BE2C (cell line): ENCODE measurements around the gene CSNK1D.

ENCODE experiments used
- DNase-seq: peaks from one replicate; pipeline ENCODE4 v3.0.0-alpha.2; 2020
- H3K27me3 ChIP-seq: fragments of 250-450 bp; sonication (Bioruptor Pico); 2 replicates; pipeline ENCODE4 v1.5.1; 2020; ENCODE audit warnings: mild to moderate bottlenecking
- H3K36me3 ChIP-seq: fragments of 250-450 bp; sonication (Bioruptor Pico); 2 replicates; pipeline ENCODE4 v1.5.1; 2020; ENCODE audit warnings: mild to moderate bottlenecking
- H3K4me1 ChIP-seq: fragments of 250-450 bp; sonication (Bioruptor Pico); 2 replicates; pipeline ENCODE4 v1.5.1; 2020
- H3K4me3 ChIP-seq: 2 replicates; pipeline ENCODE4 v1.5.1; 2011; ENCODE audit warnings: low read depth, low read length
- H3K9me3 ChIP-seq: fragments of 250-450 bp; sonication (Bioruptor Pico); 2 replicates; pipeline ENCODE4 v1.5.1; 2020
- CTCF ChIP-seq: IDR thresholded peaks from 2 replicates; pipeline ENCODE4 v1.5.1; 2012; ENCODE audit warnings: mild to moderate bottlenecking, low read depth, low read length

The CSNK1D gene

GRCh38 chr17:82296511-82297279 lies 23.2 kb upstream of the CSNK1D start:
- Histone ChIP-seq H3K27me3 (no peaks in the 10 kb centered on the region), H3K4me3 (peak overlapping the region; percentile 67), H3K9me3 (no peaks in the 10 kb centered on the region), H3K36me3 (no peaks in the 10 kb centered on the region), H3K4me1 (peaks cover 11% of the 10 kb centered on the region)
- DNase-seq, result no peak
- no peak for TF ChIP-seq CTCF

GRCh38 chr17:82295472-82295814 lies 21.9 kb upstream of the CSNK1D start:
- no peak overlapping the region for H3K4me3 ChIP-seq
- no peaks in the 10 kb centered on the region for H3K36me3 ChIP-seq
- H3K9me3 ChIP-seq, result no peaks in the 10 kb centered on the region
- DNase-seq, result no peak
- no peaks in the 10 kb centered on the region for H3K27me3 ChIP-seq
- H3K4me1 ChIP-seq, result peaks cover 6% of the 10 kb centered on the region
- TF ChIP-seq CTCF, result no peak

GRCh38 chr17:82294064-82294773 lies 20.7 kb upstream of the CSNK1D start:
- peaks cover 6% of the 10 kb centered on the region for H3K4me1 ChIP-seq
- no peaks in the 10 kb centered on the region for H3K9me3 ChIP-seq
- no peak for DNase-seq
- H3K27me3 ChIP-seq, result no peaks in the 10 kb centered on the region
- peak overlapping the region; percentile 21; the same call in 1 of the 2 replicates for H3K4me3 ChIP-seq
- TF ChIP-seq CTCF, result no peak
- no peaks in the 10 kb centered on the region for H3K36me3 ChIP-seq

- no peak for TF ChIP-seq CTCF
- no peaks in the 10 kb centered on the region for H3K9me3 ChIP-seq
- H3K4me3 ChIP-seq, result peak overlapping the region; percentile 76
- H3K4me1 ChIP-seq, result peaks cover 6% of the 10 kb centered on the region
- no peaks in the 10 kb centered on the region for H3K27me3 ChIP-seq
- no peaks in the 10 kb centered on the region for H3K36me3 ChIP-seq
- peak; percentile 98 for DNase-seq
Measured at GRCh38 chr17:82292251-82293154, 19.0 kb upstream of the CSNK1D start.

- no peak for TF ChIP-seq CTCF
- Histone ChIP-seq H3K9me3 (no peaks in the 10 kb centered on the region), H3K36me3 (no peaks in the 10 kb centered on the region), H3K4me3 (peak overlapping the region; percentile 76), H3K27me3 (no peaks in the 10 kb centered on the region), H3K4me1 (no peaks in the 10 kb centered on the region; the same call in 1 of the 2 replicates)
- DNase-seq, result no peak
Measured at GRCh38 chr17:82291582-82292250, 18.2 kb upstream of the CSNK1D start.
